ENCODE data around the gene NR2C1. TPM values are rescaled to one million over a fixed set of nuclear protein-coding genes. Genes with fewer than 3 reads are reported as not detected.
"Not testable (repeated sequence)": the region's sequence is repeated elsewhere in the genome, so short reads cannot be mapped to it uniquely, and the experiment has no call there.

NR2C1 gene
- total RNA-seq, 8 experiments from 2014 or later = 31.1 to 178 (median 50.1) TPM

DNA sequence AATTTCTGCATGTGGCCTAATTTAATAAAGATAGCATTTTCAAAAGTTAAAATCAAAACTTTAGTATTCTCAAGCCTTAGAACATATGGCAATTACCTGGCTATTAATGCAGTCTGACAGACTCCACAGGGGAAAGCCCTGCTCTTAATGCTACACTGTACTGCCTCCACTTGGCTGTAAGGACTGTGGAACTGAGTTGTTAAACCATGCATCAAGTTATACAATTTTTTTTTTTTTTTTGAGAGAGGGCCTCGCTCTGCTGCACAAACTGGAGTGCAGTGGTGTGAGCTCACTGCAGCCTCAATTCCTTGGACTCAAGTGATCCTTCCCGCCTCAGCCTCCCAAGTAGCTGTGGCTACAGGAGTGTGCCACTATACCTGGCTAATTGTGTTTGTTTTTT is 50.9 kb downstream of the NR2C1 start:
- in situ Hi-C loops (cut with MboI; ENCODE audit: low pct_unique_long_range_greater_than_20kb in 2 of 9, low sequenced_read_pairs in 9 of 9, unreplicated experiment in 9 of 9) = no loop called here
- WGBS, 10 experiments = 80 to 100% (median 100%) methylated on average over 1 to 2 of the region's 2 CpGs; no CpG with 5 or more reads in 7 of the 10 experiments
- Histone ChIP-seq H3K27ac (no peak overlapping the region), H3K4me1 (replicated peaks in 1 of 2) (no peaks in the 10 kb centered on the region), H3K4me3 (no peak overlapping the region)
- ATAC-seq (replicated peaks in 6 of 8) = no peak

GRCh38 chr12:95017482-95017881 is 55.9 kb downstream of the NR2C1 start:
- WGBS, 10 experiments = 0 to 85% (median 55%) methylated on average over 1 of the region's 1 CpG; no CpG with 5 or more reads in 3 of the 10 experiments
- Histone ChIP-seq H3K4me1 (replicated peaks in 1 of 2) (no peaks in the 10 kb centered on the region), H3K27ac (no peak overlapping the region), H3K4me3 (no peak overlapping the region)
- in situ Hi-C loops (cut with MboI; ENCODE audit: low pct_unique_long_range_greater_than_20kb in 2 of 9, low sequenced_read_pairs in 9 of 9, unreplicated experiment in 9 of 9) = no loop called here
- no peak for ATAC-seq (replicated peaks in 6 of 8)

DNA sequence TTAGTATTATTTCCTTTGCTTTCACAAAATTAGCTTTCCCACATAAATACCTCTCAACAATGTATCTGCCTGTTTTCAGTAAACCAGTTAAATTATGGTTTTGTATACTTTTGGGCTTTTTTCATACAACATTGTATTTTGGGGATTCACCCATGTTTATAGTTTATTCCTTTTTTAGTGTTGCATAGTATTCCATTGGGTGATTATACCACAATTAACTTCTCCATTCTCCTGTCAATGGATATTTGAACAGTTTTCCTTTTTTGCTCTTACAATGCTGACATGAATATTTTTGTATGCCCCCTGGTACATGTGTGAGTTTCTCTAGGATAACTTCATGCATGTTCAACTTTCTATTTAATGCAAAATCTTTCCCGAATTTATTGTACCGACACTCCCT is 57.3 kb downstream of the NR2C1 start:
- Histone ChIP-seq H3K4me1 (replicated peaks in 1 of 2) (no peaks in the 10 kb centered on the region), H3K4me3 (no peak overlapping the region), H3K27ac (no peak overlapping the region)
- WGBS, 10 experiments = 88 to 100% (median 100%) methylated on average over 1 to 2 of the region's 2 CpGs
- no peak for ATAC-seq (replicated peaks in 6 of 8)
- in situ Hi-C loops (cut with MboI; ENCODE audit: low pct_unique_long_range_greater_than_20kb in 2 of 9, low sequenced_read_pairs in 9 of 9, unreplicated experiment in 9 of 9) = no loop called here

GRCh38 chr12:95014554-95014953 is 58.9 kb downstream of the NR2C1 start:
- H3K4me1 ChIP-seq (replicated peaks in 1 of 2) = no peaks in the 10 kb centered on the region
- in situ Hi-C loops (cut with MboI; ENCODE audit: low pct_unique_long_range_greater_than_20kb in 2 of 9, low sequenced_read_pairs in 9 of 9, unreplicated experiment in 9 of 9) = no loop called here
- no peak overlapping the region for H3K27ac ChIP-seq
- no peak for ATAC-seq (replicated peaks in 6 of 8)
- H3K4me3 ChIP-seq = no peak overlapping the region

DNA sequence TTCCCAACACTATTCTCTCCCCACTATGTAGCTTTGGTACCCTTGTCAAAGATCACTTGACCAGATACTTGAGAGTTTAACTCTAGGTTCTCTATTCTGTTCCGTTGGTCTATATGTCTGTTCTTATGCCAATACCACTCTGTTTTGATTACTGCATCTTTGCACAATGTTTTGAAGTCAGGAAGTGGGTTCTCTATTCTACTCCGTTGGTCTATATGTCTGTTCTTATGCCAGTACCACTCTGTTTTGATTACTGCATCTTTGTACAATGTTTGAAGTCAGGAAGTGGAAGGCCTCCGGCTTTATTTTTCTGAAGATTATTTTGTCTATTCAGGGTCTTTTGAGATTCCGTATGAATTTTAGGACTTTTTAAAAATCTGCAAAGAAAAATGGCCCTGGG is 67.2 kb downstream of the NR2C1 start:
- 44 to 100% (median 84%) methylated on average over 2 to 4 of the region's 4 CpGs for WGBS, 10 experiments
- no peak for ATAC-seq (replicated peaks in 6 of 8)
- no peak overlapping the region for H3K27ac ChIP-seq
- in situ Hi-C loops (cut with MboI; ENCODE audit: low pct_unique_long_range_greater_than_20kb in 2 of 9, low sequenced_read_pairs in 9 of 9, unreplicated experiment in 9 of 9) = no loop called here
- H3K4me1 ChIP-seq (replicated peaks in 1 of 2) = peaks cover 3 to 4% of the 10 kb centered on the region in 2 donors
- H3K4me3 ChIP-seq = no peak overlapping the region

- in situ Hi-C loops (cut with MboI; ENCODE audit: low pct_unique_long_range_greater_than_20kb in 2 of 9, low sequenced_read_pairs in 9 of 9, unreplicated experiment in 9 of 9) = no loop called here
- WGBS, 10 experiments = 58 to 100% (median 100%) methylated on average over 1 to 2 of the region's 2 CpGs
- ATAC-seq (replicated peaks in 6 of 8) = no peak
These were observed 68.8 kb downstream of the NR2C1 start for GRCh38 chr12:95004610-95005009.

GRCh38 chr12:95003921-95004272 is 69.5 kb downstream of the NR2C1 start:
- Histone ChIP-seq H3K4me1 (replicated peaks in 1 of 2) (peaks cover 3 to 4% of the 10 kb centered on the region in 2 donors), H3K27ac (peak overlapping the region; percentile 46 to 84), H3K4me3 (peak overlapping the region; percentile 71 to 99 (median 94))
- ATAC-seq (replicated peaks in 6 of 8) = peak in 6 of 8 experiments; percentile 1 to 5 (median 2)
- in situ Hi-C loops (cut with MboI; ENCODE audit: low pct_unique_long_range_greater_than_20kb in 2 of 9, low sequenced_read_pairs in 9 of 9, unreplicated experiment in 9 of 9) = no loop called here
- WGBS, 10 experiments = 52 to 100% (median 76%) methylated on average over 3 to 15 of the region's 15 CpGs; no CpG with 5 or more reads in 4 of the 10 experiments

More at GRCh38 chr12:95004610-95005009, 68.8 kb downstream of the NR2C1 start:
- Histone ChIP-seq H3K4me3 (no peak overlapping the region), H3K27ac (no peak overlapping the region), H3K4me1 (replicated peaks in 1 of 2) (peaks cover 3 to 4% of the 10 kb centered on the region in 2 donors)

DNA sequence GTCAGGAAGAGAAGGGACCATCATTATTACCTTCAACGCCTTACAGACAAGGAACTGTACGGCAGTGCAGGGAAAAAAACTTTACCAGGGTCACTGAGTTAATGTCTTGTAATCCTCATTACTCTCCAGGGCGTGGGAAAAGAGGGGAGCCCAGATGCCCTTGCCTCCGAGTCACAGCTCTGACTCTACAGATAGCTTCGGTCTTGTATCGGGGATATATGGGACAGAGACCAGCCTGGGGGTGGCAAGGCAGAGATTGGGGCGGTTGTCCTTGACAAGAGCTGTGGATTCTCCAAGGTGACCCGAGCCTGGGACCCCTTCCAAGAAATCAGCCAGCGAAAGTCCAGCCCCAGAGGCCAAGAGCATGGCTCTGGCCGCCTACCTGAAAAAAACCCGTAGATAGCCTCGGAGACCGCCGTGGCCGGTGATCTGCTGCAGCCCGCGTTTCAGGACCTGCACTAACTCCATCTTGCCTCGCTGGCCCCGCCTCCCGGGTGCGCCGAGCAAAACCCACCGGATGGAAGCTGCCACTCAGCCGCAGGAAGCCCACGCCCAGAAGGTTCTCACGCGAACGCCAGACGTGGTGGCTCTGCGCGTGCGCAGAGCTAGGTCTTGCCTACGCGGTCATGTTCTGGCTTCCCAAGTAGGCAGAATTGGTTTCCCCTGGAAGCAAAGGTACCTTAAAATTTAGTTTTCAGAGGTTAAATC is 70.1 kb downstream of the NR2C1 start, which contains the start of gene NDUFA12:
Gene NDUFA12 (minus strand): TSS at position 485 of the 708 bp plus-strand sequence. CDS start 17 bp downstream, at position 468.
- Histone ChIP-seq H3K4me3 (peak within 1 kb of the TSS; percentile 71 to 99 (median 94)), H3K4me1 (replicated peaks in 1 of 2) (peaks cover 3 to 4% of the 10 kb centered on the region in 2 donors), H3K27ac (peak within 1 kb of the TSS; percentile 76 to 84)
- 0 to 2% (median 0%) methylated on average over 1 to 27 of the region's 34 CpGs; no CpG with 5 or more reads in 2 of the 10 experiments for WGBS, 10 experiments
- peak; percentile 98 to 100 (median 100) for ATAC-seq (replicated peaks in 6 of 8)
- in situ Hi-C loops (cut with MboI; ENCODE audit: low pct_unique_long_range_greater_than_20kb in 2 of 9, low sequenced_read_pairs in 9 of 9, unreplicated experiment in 9 of 9) = no loop called here

DNA sequence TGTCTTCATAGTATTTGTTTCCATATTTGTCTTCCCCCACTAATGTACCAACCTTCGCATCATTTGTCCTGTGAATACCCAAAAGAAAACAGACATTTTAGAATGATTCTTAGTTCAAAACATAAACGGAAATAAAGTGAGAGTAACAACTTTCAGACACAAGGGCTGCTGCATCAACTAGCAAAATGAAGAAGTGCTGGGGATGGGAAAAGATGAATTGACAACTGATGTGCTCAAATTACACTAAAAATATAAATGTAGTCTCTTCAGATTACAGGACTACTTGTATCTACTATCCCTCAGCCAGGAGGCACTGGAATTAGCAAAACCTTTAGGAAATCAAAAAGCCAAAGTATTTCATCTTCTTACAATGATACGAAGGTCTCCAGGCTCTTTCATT is 70.7 kb downstream of the NR2C1 start:
- 0 to 75% (median 22%) methylated on average over 1 to 3 of the region's 3 CpGs for WGBS, 10 experiments
- H3K27ac ChIP-seq = peak overlapping the region in 1 of 2 donors; percentile 76

DNA sequence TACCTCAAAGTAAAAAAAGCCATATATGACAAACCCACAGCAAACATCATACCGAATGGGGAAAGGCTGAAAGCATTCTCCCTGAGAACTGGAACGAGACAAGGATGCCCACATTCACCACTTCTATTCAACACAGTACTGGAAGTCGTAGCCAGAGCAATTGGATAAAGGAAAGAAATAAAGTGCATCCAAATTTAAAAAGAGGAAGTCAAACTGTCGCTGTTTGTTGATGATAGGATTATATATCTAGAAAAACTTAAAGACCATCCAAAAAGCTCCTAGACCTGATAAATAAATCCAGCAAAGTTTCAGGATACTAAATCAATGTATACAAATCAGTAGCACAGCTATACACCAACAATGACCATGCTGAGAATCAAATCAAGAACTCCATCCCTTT is 75.1 kb downstream of the NR2C1 start:
- WGBS, 10 experiments = 42 to 100% (median 89%) methylated on average over 1 to 4 of the region's 4 CpGs
- no peak overlapping the region for H3K4me3 ChIP-seq
- peaks cover 0 to 4% of the 10 kb centered on the region in 2 donors for H3K4me1 ChIP-seq (replicated peaks in 1 of 2)
- no peak overlapping the region for H3K27ac ChIP-seq
- in situ Hi-C loops (cut with MboI; ENCODE audit: low pct_unique_long_range_greater_than_20kb in 2 of 9, low sequenced_read_pairs in 9 of 9, unreplicated experiment in 9 of 9) = no loop called here
- ATAC-seq (replicated peaks in 6 of 8) = no peak

More for the DNA sequence above, 70.7 kb downstream of the NR2C1 start:
- ATAC-seq (replicated peaks in 6 of 8) = no peak
- Histone ChIP-seq H3K4me3 (peak overlapping the region; percentile 71 to 99 (median 94)), H3K4me1 (replicated peaks in 1 of 2) (peaks cover 3 to 4% of the 10 kb centered on the region in 2 donors)
- in situ Hi-C loops (cut with MboI; ENCODE audit: low pct_unique_long_range_greater_than_20kb in 2 of 9, low sequenced_read_pairs in 9 of 9, unreplicated experiment in 9 of 9) = no loop called here

DNA sequence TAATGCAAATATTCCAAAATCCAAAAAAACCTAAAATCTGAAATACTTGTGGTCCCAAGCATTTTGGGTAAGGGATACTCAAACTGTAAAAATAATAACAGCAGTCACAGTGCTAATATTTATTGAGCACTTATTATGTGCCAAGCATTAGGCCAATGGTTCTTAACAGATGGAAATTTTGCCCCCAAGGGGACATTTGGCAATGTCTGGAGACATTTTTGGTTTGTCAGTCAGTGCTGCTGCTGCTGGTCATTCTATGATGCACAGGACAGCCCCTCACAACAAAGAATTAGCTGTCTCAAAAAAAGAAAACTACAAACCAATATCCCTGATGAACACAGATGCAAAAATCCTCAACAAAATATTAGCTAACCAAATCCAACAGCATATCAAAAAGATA is 75.7 kb downstream of the NR2C1 start:
- H3K4me3 ChIP-seq = no peak overlapping the region
- no peak for ATAC-seq (replicated peaks in 6 of 8)
- H3K27ac ChIP-seq = no peak overlapping the region
- in situ Hi-C loops (cut with MboI; ENCODE audit: low pct_unique_long_range_greater_than_20kb in 2 of 9, low sequenced_read_pairs in 9 of 9, unreplicated experiment in 9 of 9) = no loop called here
- peaks cover 0 to 4% of the 10 kb centered on the region in 2 donors for H3K4me1 ChIP-seq (replicated peaks in 1 of 2)

GRCh38 chr12:94997061-94997460 is 76.4 kb downstream of the NR2C1 start:
- in situ Hi-C loops (cut with MboI; ENCODE audit: low pct_unique_long_range_greater_than_20kb in 2 of 9, low sequenced_read_pairs in 9 of 9, unreplicated experiment in 9 of 9) = no loop called here
- WGBS, 10 experiments = 80 to 100% (median 96%) methylated on average over 1 to 6 of the region's 6 CpGs
- H3K4me1 ChIP-seq (replicated peaks in 1 of 2) = no peaks in the 10 kb centered on the region

GRCh38 chr12:94994312-94994711 is 79.1 kb downstream of the NR2C1 start:
- Histone ChIP-seq H3K4me1 (replicated peaks in 1 of 2) (no peaks in the 10 kb centered on the region), H3K27ac (no peak overlapping the region), H3K4me3 (no peak overlapping the region)
- WGBS, 10 experiments = 20 to 100% (median 63%) methylated on average over 1 to 2 of the region's 2 CpGs; no CpG with 5 or more reads in 4 of the 10 experiments
- in situ Hi-C loops (cut with MboI; ENCODE audit: low pct_unique_long_range_greater_than_20kb in 2 of 9, low sequenced_read_pairs in 9 of 9, unreplicated experiment in 9 of 9) = no loop called here
- peak in 3 of 8 experiments; percentile 86 to 100 (median 92) for ATAC-seq (replicated peaks in 6 of 8)

More at GRCh38 chr12:94997061-94997460, 76.4 kb downstream of the NR2C1 start:
- no peak for ATAC-seq (replicated peaks in 6 of 8)
- Histone ChIP-seq H3K4me3 (no peak overlapping the region), H3K27ac (no peak overlapping the region)

DNA sequence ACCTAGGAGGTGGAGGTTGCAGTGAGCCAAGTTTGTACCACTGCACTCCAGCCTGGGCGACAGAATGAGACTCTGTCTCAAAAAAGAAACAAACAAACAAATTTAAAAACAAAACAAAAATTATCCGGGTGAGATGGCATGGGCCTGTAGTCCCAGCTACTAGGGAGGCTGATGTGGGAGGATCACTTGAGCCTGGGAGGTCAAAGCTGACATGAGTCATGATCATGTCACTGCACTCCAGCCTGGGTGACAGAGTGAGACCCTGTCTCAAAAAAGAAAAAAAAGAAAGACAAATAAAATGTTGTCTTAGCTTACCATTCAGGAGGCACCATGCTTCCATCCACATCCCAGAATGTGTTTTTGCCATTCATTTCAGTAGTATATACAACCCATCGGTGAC is 79.6 kb downstream of the NR2C1 start:
- H3K4me1 ChIP-seq (replicated peaks in 1 of 2); H3K4me3 ChIP-seq; ATAC-seq (replicated peaks in 6 of 8); H3K27ac ChIP-seq; in situ Hi-C loops (cut with MboI; ENCODE audit: low pct_unique_long_range_greater_than_20kb in 2 of 9, low sequenced_read_pairs in 9 of 9, unreplicated experiment in 9 of 9): not testable (repeated sequence)
- WGBS, 10 experiments = 50 to 100% (median 90%) methylated on average over 1 to 3 of the region's 3 CpGs; no CpG with 5 or more reads in 2 of the 10 experiments

Data from motor neuron (in vitro differentiated cells).